Measurements from ENCODE around the gene CCDC116. TPM values are rescaled to one million over a fixed set of nuclear protein-coding genes. Genes with fewer than 3 reads are reported as not detected.
"Not testable (repeated sequence)": the region's sequence is repeated elsewhere in the genome, so short reads cannot be mapped to it uniquely, and the experiment has no call there.

The CCDC116 gene
- total and polyA plus RNA-seq, 5 donors from 2014 or later, result not detected

DNA sequence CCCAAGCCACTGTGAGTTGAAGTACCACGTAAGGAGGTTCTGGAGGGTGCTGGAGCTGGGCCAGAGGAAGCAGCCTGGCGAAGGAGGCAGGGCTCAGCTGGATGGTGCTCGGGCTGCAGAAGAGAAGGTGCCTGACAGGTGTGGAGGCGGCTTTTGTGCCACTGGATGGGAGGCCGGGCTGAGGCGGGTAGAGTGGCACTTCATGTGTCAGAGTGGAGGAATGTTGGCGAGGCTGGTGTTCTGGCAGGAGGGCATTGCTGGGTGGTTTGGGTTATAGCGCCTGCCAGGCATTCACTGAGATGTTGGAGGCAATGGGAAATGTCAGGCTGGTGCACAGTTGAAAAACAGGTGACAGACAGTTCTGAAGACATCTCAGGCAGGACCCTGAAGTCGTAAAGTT is 40.9 kb upstream of the CCDC116 start:
- H3K4me3 Mint-ChIP-seq, result peak overlapping the region in 1 of 4 donors; percentile 23
- Histone ChIP-seq H3K4me1 (ENCODE audit: control insufficient read depth, insufficient read depth, low read length, poor library complexity, severe bottlenecking) (peaks cover 28% of the 10 kb centered on the region), H3K9me3 (ENCODE audit: control insufficient read depth in 2 of 2, low read length in 2 of 2) (no peaks in the 10 kb centered on the region), H3K4me3 (ENCODE audit: low read depth, low read length) (no peak overlapping the region), H3K36me3 (ENCODE audit: control insufficient read depth, insufficient read depth, low read length) (peaks cover 60% of the 10 kb centered on the region), H3K27me3 (ENCODE audit: control insufficient read depth, insufficient read depth, low read length) (no peaks in the 10 kb centered on the region), H3K27ac (ENCODE audit: insufficient read depth, low read length, poor library complexity, severe bottlenecking) (no peak overlapping the region)
- H3K9me3 Mint-ChIP-seq, result no peaks in the 10 kb centered on the region
- H3K36me3 Mint-ChIP-seq, result peaks cover 46% of the 10 kb centered on the region
- ATAC-seq (ENCODE audit: low read depth in 2 of 2) (no peak), DNase-seq (no peak)
- peaks cover 4% of the 10 kb centered on the region for H3K27me3 Mint-ChIP-seq
- H3K4me1 Mint-ChIP-seq, result peaks cover 19 to 81% (median 42%) of the 10 kb centered on the region in 4 donors
- peak overlapping the region; percentile 73 to 92 (median 78) for H3K27ac Mint-ChIP-seq

DNA sequence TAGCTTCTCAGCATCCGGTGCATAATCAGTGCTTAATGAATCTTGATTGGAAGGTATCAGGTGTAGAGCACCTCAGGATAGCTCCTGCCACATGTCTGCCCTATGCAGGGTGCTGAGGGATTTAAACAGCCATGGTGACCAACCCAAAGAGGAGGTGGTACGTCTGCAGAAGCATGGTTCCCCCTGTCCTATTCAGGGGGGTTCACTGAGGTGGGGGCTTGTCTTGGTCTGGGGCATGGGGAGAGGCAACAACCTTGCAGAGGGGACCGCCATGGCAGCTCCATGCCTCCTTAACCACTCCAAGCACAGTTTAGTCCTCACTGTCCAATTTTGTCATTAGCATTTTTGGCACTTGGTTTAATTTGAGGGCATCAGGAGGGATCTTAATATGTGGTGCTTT is 40.1 kb upstream of the CCDC116 start:
- Histone ChIP-seq H3K9me3 (ENCODE audit: control insufficient read depth in 2 of 2, low read length in 2 of 2) (no peaks in the 10 kb centered on the region), H3K36me3 (ENCODE audit: control insufficient read depth, insufficient read depth, low read length) (peaks cover 65% of the 10 kb centered on the region), H3K27ac (ENCODE audit: insufficient read depth, low read length, poor library complexity, severe bottlenecking) (no peak overlapping the region), H3K4me3 (ENCODE audit: low read depth, low read length) (no peak overlapping the region), H3K27me3 (ENCODE audit: control insufficient read depth, insufficient read depth, low read length) (no peaks in the 10 kb centered on the region), H3K4me1 (ENCODE audit: control insufficient read depth, insufficient read depth, low read length, poor library complexity, severe bottlenecking) (peaks cover 27% of the 10 kb centered on the region)
- Mint-ChIP-seq H3K36me3 (peaks cover 46% of the 10 kb centered on the region), H3K27ac (peak overlapping the region in 2 of 3 donors; percentile 26 to 73), H3K9me3 (no peaks in the 10 kb centered on the region), H3K4me3 (no peak overlapping the region), H3K27me3 (peaks cover 4% of the 10 kb centered on the region), H3K4me1 (peaks cover 19 to 76% (median 40%) of the 10 kb centered on the region in 4 donors)
- DNase-seq, result no peak
- ATAC-seq (ENCODE audit: low read depth in 2 of 2), result no peak

DNA sequence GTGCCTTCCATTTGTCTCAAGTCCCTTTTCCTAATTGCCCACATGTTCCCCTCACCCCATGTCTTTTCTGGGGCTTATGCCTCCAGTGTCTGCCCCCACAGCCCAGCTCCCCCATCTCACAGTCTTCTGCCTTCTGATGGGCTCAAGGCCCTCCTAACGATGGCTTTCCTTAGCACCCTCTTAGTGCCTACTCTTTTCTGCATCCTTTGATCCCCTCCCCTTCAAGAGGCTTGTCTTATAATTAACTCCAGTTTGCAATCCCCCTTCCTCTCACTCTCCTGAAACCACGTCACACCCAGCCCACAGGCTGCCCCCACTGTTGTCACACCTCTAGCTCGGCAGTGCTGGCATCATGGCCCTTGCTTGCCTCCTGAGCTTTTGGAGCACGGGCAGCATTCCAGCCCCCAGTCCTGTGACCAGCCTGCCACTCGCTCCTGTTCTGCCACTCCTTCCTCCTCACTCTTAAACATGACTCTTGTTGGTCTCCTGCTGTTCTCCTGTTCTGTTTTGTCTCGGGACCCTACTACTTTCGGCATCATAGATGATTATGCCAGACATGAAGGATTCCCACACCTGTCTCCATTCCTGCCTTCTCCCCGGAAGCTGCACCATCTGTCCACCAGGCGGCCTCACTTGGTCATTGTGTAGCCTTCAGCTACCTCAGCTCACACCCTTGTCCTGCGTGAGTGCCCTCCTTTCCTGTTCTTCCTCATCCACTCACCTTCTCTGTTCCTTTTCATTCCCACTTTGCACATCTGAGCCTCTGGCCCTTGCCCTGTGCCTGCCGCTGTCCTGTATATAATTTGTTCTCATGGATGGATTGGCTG is 38.9 kb upstream of the CCDC116 start:
- peaks cover 22% of the 10 kb centered on the region for H3K4me1 ChIP-seq (ENCODE audit: control insufficient read depth, insufficient read depth, low read length, poor library complexity, severe bottlenecking)
- ATAC-seq (ENCODE audit: low read depth in 2 of 2) (no peak), DNase-seq (no peak)
- Mint-ChIP-seq H3K36me3 (peaks cover 39% of the 10 kb centered on the region), H3K4me3 (peak overlapping the region in 1 of 4 donors; percentile 21), H3K9me3 (no peaks in the 10 kb centered on the region), H3K27ac (peak overlapping the region in 2 of 3 donors; percentile 50 to 67), H3K4me1 (peaks cover 17 to 72% (median 35%) of the 10 kb centered on the region in 4 donors), H3K27me3 (no peaks in the 10 kb centered on the region)
- no peak overlapping the region for H3K27ac ChIP-seq (ENCODE audit: insufficient read depth, low read length, poor library complexity, severe bottlenecking)
- peaks cover 65% of the 10 kb centered on the region for H3K36me3 ChIP-seq (ENCODE audit: control insufficient read depth, insufficient read depth, low read length)
- H3K4me3 ChIP-seq (ENCODE audit: low read depth, low read length), result no peak overlapping the region
- no peaks in the 10 kb centered on the region for H3K27me3 ChIP-seq (ENCODE audit: control insufficient read depth, insufficient read depth, low read length)
- H3K9me3 ChIP-seq (ENCODE audit: control insufficient read depth in 2 of 2, low read length in 2 of 2), result no peaks in the 10 kb centered on the region

DNA sequence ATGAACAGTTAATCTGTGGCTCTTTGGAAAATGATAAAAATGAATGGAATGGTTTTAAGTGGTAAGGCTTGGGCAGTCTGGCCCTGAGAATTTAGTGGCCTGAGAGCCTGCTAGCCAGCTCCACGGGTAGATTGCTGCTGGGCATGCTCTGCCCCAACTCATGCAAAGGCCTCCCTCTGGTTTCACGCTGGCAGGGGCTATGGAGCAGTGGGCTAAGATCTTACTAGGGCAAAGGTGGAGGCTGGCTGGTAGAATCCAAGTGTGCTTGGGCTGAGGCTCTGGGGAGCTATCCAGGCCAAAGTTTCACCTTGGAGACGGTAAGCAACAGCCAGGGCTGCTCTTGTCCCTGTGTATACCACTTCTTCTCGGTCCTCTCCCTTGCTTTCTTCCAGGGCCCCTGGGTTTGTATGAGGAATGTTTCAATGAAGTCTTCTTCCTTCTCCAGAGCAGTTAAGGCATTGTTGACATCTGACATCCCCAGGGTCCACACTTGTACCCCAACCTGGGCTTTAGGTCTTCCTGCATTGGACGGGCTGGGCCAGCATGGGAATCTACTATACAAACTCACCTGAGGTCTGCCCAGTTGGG is 37.6 kb upstream of the CCDC116 start:
- ATAC-seq (ENCODE audit: low read depth in 2 of 2), result no peak
- H3K27me3 Mint-ChIP-seq, result no peaks in the 10 kb centered on the region
- H3K27ac ChIP-seq (ENCODE audit: insufficient read depth, low read length, poor library complexity, severe bottlenecking), result no peak overlapping the region
- no peak overlapping the region for H3K4me3 Mint-ChIP-seq
- H3K27me3 ChIP-seq (ENCODE audit: control insufficient read depth, insufficient read depth, low read length), result no peaks in the 10 kb centered on the region
- H3K4me3 ChIP-seq (ENCODE audit: low read depth, low read length), result no peak overlapping the region
- peaks cover 59% of the 10 kb centered on the region for H3K36me3 ChIP-seq (ENCODE audit: control insufficient read depth, insufficient read depth, low read length)
- H3K36me3 Mint-ChIP-seq, result peaks cover 43% of the 10 kb centered on the region
- H3K4me1 ChIP-seq (ENCODE audit: control insufficient read depth, insufficient read depth, low read length, poor library complexity, severe bottlenecking), result peaks cover 19% of the 10 kb centered on the region
- no peak for DNase-seq
- peaks cover 13 to 72% (median 41%) of the 10 kb centered on the region in 4 donors for H3K4me1 Mint-ChIP-seq
- H3K27ac Mint-ChIP-seq, result peak overlapping the region; percentile 7 to 38 (median 25)
- no peaks in the 10 kb centered on the region for H3K9me3 Mint-ChIP-seq
- no peaks in the 10 kb centered on the region for H3K9me3 ChIP-seq (ENCODE audit: control insufficient read depth in 2 of 2, low read length in 2 of 2)

DNA sequence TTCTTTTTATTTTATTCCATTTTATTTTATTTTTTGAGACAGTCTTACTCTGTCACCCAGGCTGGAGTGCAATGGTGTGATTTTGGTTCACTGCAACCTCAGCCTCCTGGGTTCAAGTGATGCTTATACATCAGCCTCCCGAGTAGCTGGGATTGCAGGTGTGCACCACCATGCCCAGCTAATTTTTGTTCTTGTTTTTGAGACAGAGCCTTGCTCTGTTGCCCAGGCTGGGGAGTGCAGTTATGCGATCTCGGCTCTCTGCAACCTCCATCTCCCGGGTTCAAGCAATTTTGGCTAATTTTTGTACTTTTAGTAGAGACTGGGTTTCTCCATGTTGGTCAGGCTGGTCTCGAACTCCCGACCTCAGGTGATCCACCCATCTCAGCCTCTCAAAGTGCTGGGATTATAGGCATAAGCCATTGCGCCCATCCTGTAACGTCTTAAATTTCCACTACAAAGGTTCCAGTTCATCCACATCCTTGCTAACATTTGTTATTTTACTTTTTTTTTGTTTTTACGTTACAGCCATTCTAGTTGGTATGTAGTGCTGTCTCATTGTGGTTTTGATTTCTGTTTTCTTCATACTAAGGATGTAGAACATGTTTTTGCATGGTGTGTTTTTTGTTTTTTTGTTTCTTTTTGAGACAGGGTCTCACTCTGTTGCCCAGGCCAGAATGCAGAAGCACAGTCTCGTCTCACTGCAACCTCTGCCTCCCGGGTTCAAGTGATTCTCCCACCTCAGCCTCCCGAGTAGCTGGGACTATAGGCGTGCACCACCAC is 36.0 kb upstream of the CCDC116 start:
- Mint-ChIP-seq H3K36me3 (peaks cover 43% of the 10 kb centered on the region), H3K4me1 (peaks cover 13 to 70% (median 37%) of the 10 kb centered on the region in 4 donors)
- DNase-seq; H3K4me3 Mint-ChIP-seq; H3K27me3 ChIP-seq (ENCODE audit: control insufficient read depth, insufficient read depth, low read length); H3K27ac Mint-ChIP-seq; H3K27me3 Mint-ChIP-seq; H3K9me3 ChIP-seq (ENCODE audit: control insufficient read depth in 2 of 2, low read length in 2 of 2); ATAC-seq (ENCODE audit: low read depth in 2 of 2); H3K9me3 Mint-ChIP-seq; H3K4me3 ChIP-seq (ENCODE audit: low read depth, low read length); H3K27ac ChIP-seq (ENCODE audit: insufficient read depth, low read length, poor library complexity, severe bottlenecking); H3K4me1 ChIP-seq (ENCODE audit: control insufficient read depth, insufficient read depth, low read length, poor library complexity, severe bottlenecking): not testable (repeated sequence)
- H3K36me3 ChIP-seq (ENCODE audit: control insufficient read depth, insufficient read depth, low read length), result peaks cover 53% of the 10 kb centered on the region

DNA sequence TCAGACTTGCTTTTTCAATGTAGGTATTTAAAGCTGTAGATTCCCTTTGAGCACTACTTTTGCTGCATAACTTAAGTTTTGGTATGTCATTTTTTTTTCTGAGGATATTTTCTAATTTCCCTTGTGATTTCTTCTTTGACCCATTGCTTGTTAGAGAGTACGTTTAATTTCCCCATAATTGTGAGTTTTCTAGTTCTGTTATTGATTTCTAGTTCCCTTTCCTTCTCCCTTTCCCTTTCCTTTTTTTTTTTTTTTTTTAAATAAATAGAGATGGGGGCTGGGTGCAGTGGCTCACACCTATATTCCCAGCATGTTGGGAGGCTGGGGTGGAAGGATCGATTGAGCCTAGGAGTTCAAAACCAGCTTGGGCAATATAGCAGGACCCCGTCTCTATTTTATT is 34.3 kb upstream of the CCDC116 start:
- H3K4me3 ChIP-seq (ENCODE audit: low read depth, low read length), result no peak overlapping the region
- peak overlapping the region in 2 of 4 donors; percentile 21 to 27 for H3K4me3 Mint-ChIP-seq
- peaks cover 5% of the 10 kb centered on the region for H3K4me1 ChIP-seq (ENCODE audit: control insufficient read depth, insufficient read depth, low read length, poor library complexity, severe bottlenecking)
- H3K36me3 ChIP-seq (ENCODE audit: control insufficient read depth, insufficient read depth, low read length), result peaks cover 38% of the 10 kb centered on the region
- no peak for DNase-seq
- peaks cover 44% of the 10 kb centered on the region for H3K36me3 Mint-ChIP-seq
- no peaks in the 10 kb centered on the region for H3K27me3 ChIP-seq (ENCODE audit: control insufficient read depth, insufficient read depth, low read length)
- H3K27ac ChIP-seq (ENCODE audit: insufficient read depth, low read length, poor library complexity, severe bottlenecking), result no peak overlapping the region
- H3K4me1 Mint-ChIP-seq, result peaks cover 19 to 64% (median 42%) of the 10 kb centered on the region in 4 donors
- H3K27ac Mint-ChIP-seq, result peak overlapping the region in 1 of 3 donors; percentile 48
- no peak for ATAC-seq (ENCODE audit: low read depth in 2 of 2)
- no peaks in the 10 kb centered on the region for H3K9me3 Mint-ChIP-seq
- H3K9me3 ChIP-seq (ENCODE audit: control insufficient read depth in 2 of 2, low read length in 2 of 2), result no peaks in the 10 kb centered on the region
- no peaks in the 10 kb centered on the region for H3K27me3 Mint-ChIP-seq

DNA sequence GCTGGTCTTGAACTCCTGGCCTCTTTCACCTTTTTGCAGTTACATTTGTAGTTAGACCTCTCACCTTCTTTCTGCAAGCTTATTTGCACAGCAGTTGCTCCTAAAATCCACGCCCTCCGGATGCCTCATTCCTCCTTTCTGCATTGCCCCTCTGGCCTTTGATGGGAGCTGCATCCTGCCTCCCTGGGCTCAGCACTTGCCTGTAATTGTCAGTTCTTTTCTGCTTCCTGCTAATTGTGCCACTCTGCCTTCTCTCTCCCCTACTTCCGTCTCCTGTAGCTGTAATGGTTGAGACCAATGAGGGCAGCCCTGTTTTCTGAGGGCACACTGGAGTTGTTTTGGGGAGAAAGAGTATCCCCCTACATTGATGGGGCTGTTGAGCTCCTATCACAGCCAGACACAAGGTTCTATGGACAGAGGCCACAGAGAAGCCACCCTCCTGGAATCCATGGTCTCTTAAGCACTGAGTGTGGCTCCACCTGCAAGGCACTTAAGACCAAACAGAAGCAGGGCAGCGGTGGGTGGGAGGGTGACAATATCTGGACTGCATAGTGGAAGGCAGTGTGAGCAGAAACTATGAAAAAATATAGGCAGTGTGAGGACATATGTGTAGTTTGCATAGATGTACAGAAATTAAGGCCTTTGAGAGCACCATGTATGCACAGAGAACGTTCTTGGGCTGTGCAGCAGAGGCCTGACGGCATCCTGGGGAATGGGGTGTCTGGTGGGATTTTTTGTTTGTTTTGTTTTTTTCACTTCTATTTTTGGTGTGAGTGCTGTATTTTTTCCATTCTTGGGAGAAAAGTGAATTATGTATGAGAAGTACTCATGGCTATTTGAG is 33.3 kb upstream of the CCDC116 start:
- no peak for DNase-seq
- peaks cover 13 to 55% (median 34%) of the 10 kb centered on the region in 4 donors for H3K4me1 Mint-ChIP-seq
- no peaks in the 10 kb centered on the region for H3K27me3 ChIP-seq (ENCODE audit: control insufficient read depth, insufficient read depth, low read length)

More for the DNA sequence above, 33.3 kb upstream of the CCDC116 start:
- no peak for ATAC-seq (ENCODE audit: low read depth in 2 of 2)
- Mint-ChIP-seq H3K4me3 (peak overlapping the region in 1 of 4 donors; percentile 10), H3K36me3 (peaks cover 34% of the 10 kb centered on the region), H3K27ac (peak overlapping the region; percentile 23 to 84 (median 59)), H3K27me3 (no peaks in the 10 kb centered on the region), H3K9me3 (no peaks in the 10 kb centered on the region)
- H3K9me3 ChIP-seq (ENCODE audit: control insufficient read depth in 2 of 2, low read length in 2 of 2), result no peaks in the 10 kb centered on the region
- H3K36me3 ChIP-seq (ENCODE audit: control insufficient read depth, insufficient read depth, low read length), result peaks cover 28% of the 10 kb centered on the region
- H3K4me1 ChIP-seq (ENCODE audit: control insufficient read depth, insufficient read depth, low read length, poor library complexity, severe bottlenecking), result peaks cover 5% of the 10 kb centered on the region
- no peak overlapping the region for H3K27ac ChIP-seq (ENCODE audit: insufficient read depth, low read length, poor library complexity, severe bottlenecking)
- no peak overlapping the region for H3K4me3 ChIP-seq (ENCODE audit: low read depth, low read length)
